Measurements from ENCODE around the gene MUC5AC. TPM values are rescaled to one million over a fixed set of nuclear protein-coding genes. Genes with fewer than 3 reads are reported as not detected.
"Not testable (repeated sequence)": the region's sequence is repeated elsewhere in the genome, so short reads cannot be mapped to it uniquely, and the experiment has no call there.

The MUC5AC gene
- total and polyA plus RNA-seq, 2 experiments from 2014 or later: not detected

GRCh38 chr11:1246301-1246700 is 88.5 kb downstream of the MUC5AC start:
- not testable (repeated sequence) for H3K27me3 ChIP-seq; H3K36me3 ChIP-seq; H3K4me3 ChIP-seq; H3K27ac ChIP-seq; DNase-seq (ENCODE audit: low read depth in 1 of 2, low spot score in 1 of 2); H3K9me3 ChIP-seq (ENCODE audit: low read depth); H3K4me1 ChIP-seq (ENCODE audit: low read depth)

- not testable (repeated sequence) for H3K9me3 ChIP-seq (ENCODE audit: low read depth); H3K27ac ChIP-seq
Measured at GRCh38 chr11:1247026-1247425, 89.3 kb downstream of the MUC5AC start.

GRCh38 chr11:1248951-1249350 is 91.2 kb downstream of the MUC5AC start:
- not testable (repeated sequence) for DNase-seq (ENCODE audit: low read depth in 1 of 2, low spot score in 1 of 2); H3K27me3 ChIP-seq; H3K27ac ChIP-seq; H3K4me3 ChIP-seq; H3K9me3 ChIP-seq (ENCODE audit: low read depth); H3K4me1 ChIP-seq (ENCODE audit: low read depth); H3K36me3 ChIP-seq

More at GRCh38 chr11:1247026-1247425, 89.3 kb downstream of the MUC5AC start:
- not testable (repeated sequence) for DNase-seq (ENCODE audit: low read depth in 1 of 2, low spot score in 1 of 2); H3K4me1 ChIP-seq (ENCODE audit: low read depth); H3K27me3 ChIP-seq; H3K4me3 ChIP-seq; H3K36me3 ChIP-seq

- H3K9me3 ChIP-seq (ENCODE audit: low read depth); H3K4me1 ChIP-seq (ENCODE audit: low read depth); H3K27ac ChIP-seq; H3K27me3 ChIP-seq; H3K4me3 ChIP-seq; H3K36me3 ChIP-seq; DNase-seq (ENCODE audit: low read depth in 1 of 2, low spot score in 1 of 2): not testable (repeated sequence)
Measured at GRCh38 chr11:1250411-1250810, 92.7 kb downstream of the MUC5AC start.

Other genes starting within 250 kb of the MUC5AC start
- gene CHID1, start 247.1 kb upstream of the MUC5AC start, total RNA-seq: 58.1 and 67.7 TPM in 2 replicates
- gene CHID1, start 247.1 kb upstream of the MUC5AC start, polyA plus RNA-seq: 145 and 187 TPM in 2 replicates
- 54.7 and 77.6 TPM in 2 replicates for gene AP2A2, start 232.1 kb upstream of the MUC5AC start, total RNA-seq
- 47.6 and 67.6 TPM in 2 replicates for gene AP2A2, start 232.1 kb upstream of the MUC5AC start, polyA plus RNA-seq
- gene MUC6, start 121.2 kb upstream of the MUC5AC start, total RNA-seq: not detected in 2 replicates
- not detected in 2 replicates for gene MUC6, start 121.2 kb upstream of the MUC5AC start, polyA plus RNA-seq
- 0.03 TPM in 1 of 2 replicates, not detected in the other for gene MUC2, start 83.1 kb upstream of the MUC5AC start, total RNA-seq
- not detected in 2 replicates for gene MUC2, start 83.1 kb upstream of the MUC5AC start, polyA plus RNA-seq
- gene MUC5B, start 65.1 kb downstream of the MUC5AC start, total RNA-seq: not detected in 2 replicates
- not detected in 2 replicates for gene MUC5B, start 65.1 kb downstream of the MUC5AC start, polyA plus RNA-seq
- 34.7 and 39.0 TPM in 2 replicates for gene TOLLIP, start 151.7 kb downstream of the MUC5AC start, total RNA-seq
- 58.7 and 61.8 TPM in 2 replicates for gene TOLLIP, start 151.7 kb downstream of the MUC5AC start, polyA plus RNA-seq
- 0.69 and 3.0 TPM in 2 replicates for gene BRSK2, start 232.0 kb downstream of the MUC5AC start, total RNA-seq
- gene BRSK2, start 232.0 kb downstream of the MUC5AC start, polyA plus RNA-seq: 1.2 and 2.7 TPM in 2 replicates

All from cardiac muscle cell (in vitro differentiated cells and primary cell).